Midbrain (tissue), 1 donor: ENCODE measurements around the gene PLA2G12A.

Experiments
- DNase-seq: peaks from one replicate; lab custom pipeline; 2025; lab: John Stamatoyannopoulos, UW

PLA2G12A gene

DNA sequence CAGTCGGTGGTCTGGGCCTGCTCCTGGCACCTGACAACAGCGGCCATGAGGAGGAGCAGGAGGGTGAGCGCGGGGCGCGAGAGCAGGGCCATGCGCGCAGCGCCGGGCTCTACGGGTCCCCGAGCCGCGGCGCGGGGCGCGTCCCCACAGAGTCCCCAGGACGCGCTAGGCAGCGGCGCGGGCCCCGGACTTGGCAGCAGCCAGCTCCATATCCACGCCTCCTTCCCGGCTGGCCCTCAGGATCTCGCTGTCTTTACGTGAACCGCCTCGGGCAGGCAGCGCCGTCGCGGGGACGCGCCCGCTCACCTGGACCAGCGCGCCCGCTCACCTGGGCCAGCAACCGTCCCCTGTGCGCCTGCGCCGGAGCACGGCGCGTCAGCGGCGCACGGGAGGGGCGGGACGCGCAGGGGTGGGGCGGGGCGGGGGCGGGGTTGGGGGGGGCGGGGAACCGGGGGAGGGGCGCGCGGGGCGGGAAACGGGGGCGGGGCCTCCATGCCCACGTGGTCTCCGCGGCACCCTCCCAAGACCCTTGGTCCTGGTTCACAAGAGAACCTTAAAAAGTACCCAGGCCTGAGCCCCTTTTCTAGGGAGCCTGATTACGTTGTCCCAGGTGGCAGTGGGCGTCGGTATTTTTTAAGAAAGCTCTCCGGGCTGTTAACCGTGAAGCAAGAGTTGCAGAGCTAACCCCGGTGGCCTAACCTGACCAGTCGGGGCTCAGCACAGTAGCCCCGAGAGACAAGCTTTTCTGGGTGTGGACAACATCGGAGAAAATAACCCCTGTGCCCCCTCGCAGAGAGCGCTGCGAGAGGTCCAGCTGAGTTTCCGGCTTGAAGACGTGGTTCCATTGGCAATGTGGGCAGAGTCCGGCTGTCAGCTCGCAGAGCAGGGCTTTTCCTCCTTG is at the start of gene PLA2G12A:
Gene PLA2G12A (minus strand): TSS at position 353 of the 901 bp plus-strand sequence. CDS start 261 bp downstream, at position 92.
- peak; percentile 79 for DNase-seq

GRCh38 chr4:109764789-109765402 is 35.0 kb upstream of the PLA2G12A start:
- DNase-seq = no peak

DNA sequence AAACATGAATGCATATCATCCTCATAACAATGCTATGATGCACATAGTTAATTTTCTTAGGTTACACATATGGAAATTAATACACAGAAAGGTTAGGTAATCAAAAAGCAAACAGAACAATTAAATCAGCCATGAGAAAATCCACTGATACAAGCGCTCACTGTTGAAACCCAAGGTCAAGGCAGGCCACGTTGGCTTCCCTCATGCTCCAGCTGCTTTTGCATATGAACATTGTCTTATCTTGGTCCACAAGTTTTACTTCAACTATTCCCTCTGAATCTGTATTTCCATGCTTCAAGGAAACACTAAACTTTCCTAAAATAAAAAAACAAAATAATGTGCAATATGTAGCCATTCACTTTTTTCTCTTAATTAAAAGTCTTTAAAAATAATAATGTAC is 34.5 kb upstream of the PLA2G12A start:
- DNase-seq = no peak

DNA sequence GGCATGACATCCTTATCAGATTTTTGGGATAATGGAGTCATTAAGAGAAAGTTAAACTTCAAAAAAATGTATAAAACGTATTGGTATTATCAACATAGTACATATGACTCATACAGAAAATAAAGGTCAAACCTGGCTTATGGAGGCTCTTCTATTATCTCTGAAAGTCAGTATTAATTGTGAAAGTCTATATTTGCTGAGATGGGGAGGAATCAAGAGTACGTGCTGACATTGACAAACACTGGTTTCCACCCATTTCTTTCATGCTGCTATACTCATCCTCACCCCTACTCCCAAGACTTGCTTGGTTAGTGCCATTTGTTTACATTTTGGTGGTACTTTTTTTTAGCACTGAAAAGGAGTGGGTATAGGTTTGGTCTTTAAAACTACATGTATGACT is 30.8 kb upstream of the PLA2G12A start:
- no peak for DNase-seq

GRCh38 chr4:109755656-109756055 is 25.8 kb upstream of the PLA2G12A start:
- no peak for DNase-seq

DNA sequence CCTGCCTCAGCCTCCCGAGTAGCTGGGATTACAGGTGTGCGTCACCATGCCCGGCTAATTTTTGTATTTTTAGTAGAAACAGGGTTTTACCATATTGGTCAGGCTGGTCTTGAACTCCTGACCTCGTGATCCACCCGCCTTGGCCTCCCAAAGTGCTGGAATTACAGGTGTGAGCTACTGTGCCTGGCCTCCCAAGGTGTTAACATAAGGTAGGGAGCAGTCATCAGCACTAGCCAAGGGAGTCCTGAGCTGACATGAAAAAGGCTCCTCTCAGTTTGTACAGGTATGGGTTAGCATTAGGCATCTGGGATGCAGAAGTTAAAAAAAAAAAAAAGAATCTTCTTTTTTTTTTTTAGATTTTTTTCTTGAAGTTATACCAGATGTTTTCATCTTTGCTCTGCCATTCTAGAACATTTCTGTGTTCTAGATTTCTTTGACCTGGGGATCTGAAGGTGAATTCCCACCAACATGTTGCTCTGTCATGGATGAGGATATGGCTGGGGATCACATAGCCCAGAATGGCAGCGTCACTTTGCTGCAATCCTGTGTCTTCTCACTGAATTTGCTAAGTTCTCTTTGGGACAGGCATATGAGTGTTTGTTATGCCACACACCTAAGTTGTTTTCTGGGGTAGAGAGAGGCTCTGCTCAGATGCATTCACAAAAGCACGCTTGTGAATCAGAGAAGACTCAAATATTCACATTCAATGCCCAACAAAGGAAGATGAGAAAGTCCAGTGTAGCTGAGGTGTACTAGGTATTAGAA is 24.4 kb upstream of the PLA2G12A start:
- no peak for DNase-seq

- DNase-seq = no peak
Measured at GRCh38 chr4:109752525-109752924, 22.7 kb upstream of the PLA2G12A start.

- DNase-seq = no peak
Measured at GRCh38 chr4:109751852-109752251, 22.0 kb upstream of the PLA2G12A start.

GRCh38 chr4:109750652-109751244 is 20.9 kb upstream of the PLA2G12A start:
- DNase-seq = no peak

- no peak for DNase-seq
Measured at GRCh38 chr4:109749388-109750082, 19.7 kb upstream of the PLA2G12A start.

- no peak for DNase-seq
Measured at GRCh38 chr4:109748114-109748513, 18.2 kb upstream of the PLA2G12A start.

DNA sequence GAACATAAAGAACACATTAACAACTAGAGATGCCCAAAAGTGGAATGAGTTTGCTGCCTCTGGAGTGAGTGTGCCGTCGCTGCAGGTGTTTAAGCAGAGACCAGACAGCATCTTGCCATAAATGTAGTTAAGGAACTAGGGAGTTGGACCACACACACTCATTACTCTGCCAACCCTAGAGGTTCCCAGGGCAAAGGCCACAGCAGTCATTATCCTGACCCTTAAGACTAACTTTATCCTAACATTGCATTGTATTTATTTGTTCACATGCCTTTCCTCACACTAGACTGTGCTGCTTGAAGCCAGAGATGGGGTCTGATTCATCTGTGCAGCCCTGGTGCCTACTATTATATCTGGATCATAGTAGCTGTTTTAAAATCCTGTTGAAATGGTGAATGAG is 16.9 kb upstream of the PLA2G12A start:
- no peak for DNase-seq

- no peak for DNase-seq
Measured at GRCh38 chr4:109745830-109746229, 16.0 kb upstream of the PLA2G12A start.

DNA sequence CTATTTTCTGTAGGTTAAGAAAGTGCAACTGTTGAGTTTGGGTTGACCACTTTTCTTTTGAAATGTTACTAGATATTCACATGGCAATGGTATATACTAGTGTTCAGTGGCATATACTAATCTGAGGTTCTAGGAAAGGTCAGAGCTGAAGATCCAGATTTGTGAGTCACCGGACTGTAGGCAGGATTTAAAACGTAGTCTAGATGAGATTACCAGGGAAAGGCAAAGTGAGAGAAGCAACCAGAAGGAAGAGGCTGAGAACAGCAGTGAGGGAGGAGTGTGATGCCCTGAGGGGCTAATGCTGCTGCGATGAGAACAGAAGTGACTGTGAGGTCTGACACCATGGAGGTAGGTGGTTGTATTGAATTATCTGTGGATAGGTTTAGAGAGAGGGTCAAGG is 9.7 kb upstream of the PLA2G12A start:
- no peak for DNase-seq

- DNase-seq = no peak
Measured at GRCh38 chr4:109738104-109738872, 8.4 kb upstream of the PLA2G12A start.

DNA sequence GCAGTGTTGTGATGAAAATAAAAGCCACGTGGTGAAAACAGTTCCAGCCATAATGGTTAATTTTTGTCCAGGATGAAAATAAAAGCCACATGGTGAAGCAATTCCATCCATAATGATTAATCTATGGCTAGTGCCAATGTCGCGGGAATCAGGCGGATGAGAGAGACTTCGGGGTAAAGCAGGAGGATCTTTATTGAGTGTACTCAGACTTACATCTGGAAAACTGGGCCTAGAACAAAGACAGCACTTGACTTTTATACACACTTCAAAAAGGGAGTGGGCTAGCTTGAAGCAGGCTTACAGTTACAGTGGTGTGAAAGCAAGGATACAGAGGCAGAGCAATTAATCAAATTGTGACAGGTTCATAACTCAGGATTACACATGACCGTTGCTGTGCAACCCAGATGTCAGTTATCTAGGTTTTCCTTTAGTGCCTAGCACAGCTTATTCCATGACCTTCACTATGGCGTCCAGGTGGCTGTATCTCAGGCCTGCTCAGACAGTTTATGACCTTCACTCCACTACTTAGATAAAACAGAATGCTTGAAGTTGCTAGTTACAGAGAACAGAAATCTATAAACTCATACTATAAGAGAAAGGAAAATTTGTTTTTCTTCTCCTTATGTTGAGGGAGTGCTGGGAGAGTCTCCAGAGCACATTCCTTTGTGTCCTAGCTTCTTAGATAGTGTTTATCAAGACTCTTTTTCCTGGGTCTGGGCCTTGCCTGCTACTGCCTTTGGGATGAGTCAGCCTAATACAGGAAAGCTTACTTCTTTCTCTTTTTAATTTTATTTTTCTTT is 5.9 kb upstream of the PLA2G12A start:
- no peak for DNase-seq

DNA sequence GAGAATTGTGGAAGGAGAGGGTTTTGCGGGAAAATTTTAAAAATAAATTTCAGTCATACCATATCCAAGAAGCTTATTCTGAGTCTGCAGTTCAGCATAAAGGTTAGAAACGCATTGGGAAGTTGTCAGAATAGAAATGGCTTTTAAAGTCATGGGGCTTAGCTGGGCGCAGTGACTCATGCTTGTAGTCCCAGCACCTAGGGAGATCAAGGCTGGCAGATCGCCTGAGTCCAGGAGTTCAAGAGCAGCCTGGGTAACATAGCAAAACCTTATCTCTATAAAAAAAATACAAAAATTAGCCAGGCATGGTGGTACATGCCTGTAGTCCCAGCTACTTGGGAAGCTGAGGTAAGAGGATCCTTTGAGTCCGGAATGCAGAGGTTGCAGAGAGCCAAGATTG is 3.9 kb upstream of the PLA2G12A start:
- DNase-seq = no peak

DNA sequence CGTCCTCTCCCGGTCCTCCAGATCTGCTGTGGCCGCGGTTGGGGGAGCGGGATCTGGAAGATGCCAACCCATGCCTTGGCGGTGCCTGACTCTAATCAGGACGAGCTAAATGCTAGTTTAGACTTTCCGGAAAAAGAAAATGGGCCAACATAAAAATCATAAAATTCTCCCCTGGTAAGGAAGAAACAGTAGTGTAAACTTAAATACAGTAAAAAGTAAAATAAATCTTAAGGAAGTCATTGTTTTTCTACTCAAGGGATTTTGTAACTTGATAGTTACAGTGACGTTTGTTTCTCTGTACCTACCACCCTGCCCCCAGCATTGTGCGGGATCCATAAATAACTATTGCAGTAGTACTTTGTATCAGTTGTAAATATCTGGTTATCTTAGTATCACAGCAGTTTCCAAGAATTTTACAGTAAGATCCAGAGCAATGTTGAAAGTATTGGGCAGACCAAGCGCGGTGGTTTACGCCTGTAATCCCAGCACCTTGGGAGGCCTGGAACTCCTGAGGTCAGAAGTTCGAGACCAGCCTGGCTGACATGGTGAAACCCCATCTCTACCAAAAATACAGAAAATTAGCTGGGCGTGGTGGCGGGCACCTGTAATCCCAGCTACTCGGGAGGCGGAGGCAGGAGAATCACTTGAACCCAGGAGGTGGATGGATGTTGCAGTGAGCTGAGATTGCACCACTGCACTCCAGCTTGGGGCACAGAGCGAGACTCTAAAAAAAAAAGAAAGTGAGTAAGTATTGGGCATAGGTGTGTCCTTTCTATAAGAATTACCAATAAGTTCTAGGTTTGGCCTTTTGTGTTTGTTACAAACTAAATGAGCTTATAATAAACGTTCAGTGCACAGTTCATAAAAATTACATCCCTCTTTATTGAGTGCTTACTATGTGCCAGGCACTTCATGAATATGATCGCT is 1.0 kb upstream of the PLA2G12A start:
- DNase-seq = no peak
